Activated CD4-positive, alpha-beta T cell treated with anti-CD3 and anti-CD28 coated beads, Interleukin-2, amount 50 U/mL, for 24 hours (primary cell): ENCODE data around the gene CCL25.
"Not testable (repeated sequence)": the region's sequence is repeated elsewhere in the genome, so short reads cannot be mapped to it uniquely, and the experiment has no call there.

ENCODE experiments used
- DNase-seq, 2 donors: peaks; one replicate each; pipeline ENCODE4 v3.0.0-alpha.2; 2020; ENCODE audit warnings: low read depth in 1 of 2, low spot score in 1 of 2

Gene CCL25

GRCh38 chr19:8084152-8084551 is 31.6 kb downstream of the CCL25 start:
- DNase-seq = no peak

GRCh38 chr19:8085598-8086408 is 33.2 kb downstream of the CCL25 start:
- DNase-seq = no peak

DNA sequence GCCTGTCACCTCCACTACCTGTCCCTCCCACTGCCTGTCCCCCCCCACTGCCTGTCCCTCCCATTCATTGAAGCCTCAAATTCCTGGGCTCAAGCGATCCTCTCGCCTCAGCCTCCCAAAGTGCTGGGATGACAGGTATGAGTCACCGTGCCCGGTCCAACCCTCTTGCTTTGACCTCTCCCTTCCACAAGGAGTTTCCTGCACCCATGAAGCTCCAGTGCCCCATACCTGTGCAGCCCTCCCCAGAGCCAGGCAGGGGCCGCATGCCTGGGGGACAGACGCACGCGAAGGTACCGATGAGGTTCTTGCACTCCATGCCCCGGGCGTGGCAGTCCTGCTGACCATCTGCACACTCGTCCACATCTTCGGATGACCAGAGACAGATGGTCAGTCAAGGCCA is 34.3 kb downstream of the CCL25 start:
- DNase-seq = no peak

GRCh38 chr19:8087876-8088275 is 35.3 kb downstream of the CCL25 start:
- DNase-seq = no peak

DNA sequence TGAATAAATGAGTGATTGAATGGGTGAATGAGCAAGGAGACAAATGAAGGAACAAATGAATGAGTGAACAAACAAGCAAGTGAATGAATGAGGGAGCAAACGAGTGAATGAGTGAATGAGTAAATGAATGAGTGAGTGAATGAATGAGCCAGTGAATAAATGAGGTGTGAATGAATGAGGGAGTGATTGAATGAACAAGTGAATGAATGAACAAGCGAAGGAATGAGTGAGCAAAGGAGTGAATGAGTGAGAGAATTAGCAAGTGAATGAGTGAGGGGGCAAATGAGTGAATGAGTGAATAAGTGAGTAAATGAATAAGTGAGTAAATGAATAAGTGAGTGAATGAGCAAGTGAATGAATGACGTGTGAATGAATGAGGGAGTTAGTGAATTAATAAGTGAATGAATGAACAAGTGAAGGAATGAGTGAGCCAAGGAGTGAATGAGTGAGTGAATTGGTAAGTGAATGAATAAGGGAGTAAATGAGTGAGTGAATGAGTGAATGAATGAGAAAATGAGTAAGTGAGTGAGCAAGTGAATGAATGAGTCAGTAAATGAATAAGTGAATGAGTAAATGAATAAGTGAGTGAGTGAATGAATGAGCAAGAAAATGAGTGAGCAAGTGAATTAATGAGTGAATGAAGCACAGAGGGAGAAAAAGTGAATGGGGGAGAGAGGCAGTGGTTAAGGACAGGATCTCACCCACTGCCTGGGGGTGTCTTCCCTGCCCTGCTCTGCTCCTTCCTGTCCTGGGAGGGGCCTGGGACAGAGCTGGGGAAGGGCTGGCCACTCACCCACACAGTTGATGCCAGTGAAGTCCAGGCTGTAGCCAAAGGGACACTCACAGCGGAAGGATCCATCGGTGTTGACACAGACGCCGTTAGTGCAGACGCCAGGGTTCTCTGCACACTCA is 36.4 kb downstream of the CCL25 start:
- no peak for DNase-seq

DNA sequence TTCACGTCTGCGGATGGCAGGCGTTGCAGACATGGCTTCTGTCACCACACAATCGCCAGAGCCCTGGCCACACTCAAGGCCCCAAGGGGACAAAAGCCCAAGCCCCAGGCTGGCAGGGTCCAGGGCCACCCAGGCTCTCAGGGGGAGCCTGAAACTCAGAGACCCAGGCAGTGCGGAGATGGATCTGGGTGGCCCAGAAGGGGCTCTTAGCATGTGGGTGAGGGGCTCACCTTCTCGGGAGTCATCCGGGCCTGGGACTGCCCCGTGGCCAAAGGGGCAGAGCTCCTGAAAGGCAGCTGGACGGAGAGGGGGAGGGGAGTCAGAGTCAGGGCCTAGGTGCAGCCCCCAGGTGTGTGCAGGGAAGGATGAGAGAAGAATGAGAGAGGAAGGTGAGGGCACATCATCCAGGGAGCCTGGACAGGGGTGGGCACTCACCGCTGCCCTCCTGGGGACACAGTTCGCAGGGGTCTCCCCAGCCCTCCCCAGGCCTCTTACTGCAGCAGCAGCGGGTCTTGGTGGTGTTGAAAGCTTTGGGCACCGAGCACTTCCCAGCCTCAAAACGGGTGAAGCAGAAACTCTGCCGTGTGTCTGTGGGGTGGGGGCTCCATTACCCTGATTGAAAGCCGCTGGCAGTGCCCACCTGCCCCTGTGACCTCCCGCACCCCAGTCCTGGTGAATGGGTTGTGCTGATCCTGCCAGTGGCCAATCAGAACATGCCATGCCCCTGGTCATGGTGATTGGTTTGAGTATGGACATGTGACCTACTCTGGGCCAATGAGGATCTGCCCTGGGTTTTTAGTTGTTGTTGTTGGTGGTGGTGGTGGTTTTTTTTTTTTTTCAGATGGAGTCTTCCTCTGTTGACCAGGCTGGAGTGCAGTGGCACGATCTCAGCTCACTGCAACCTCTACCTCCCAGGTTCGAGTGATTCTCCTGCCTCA is 37.4 kb downstream of the CCL25 start:
- no peak for DNase-seq

- no peak for DNase-seq
Measured at GRCh38 chr19:8090950-8091349, 38.4 kb downstream of the CCL25 start.

DNA sequence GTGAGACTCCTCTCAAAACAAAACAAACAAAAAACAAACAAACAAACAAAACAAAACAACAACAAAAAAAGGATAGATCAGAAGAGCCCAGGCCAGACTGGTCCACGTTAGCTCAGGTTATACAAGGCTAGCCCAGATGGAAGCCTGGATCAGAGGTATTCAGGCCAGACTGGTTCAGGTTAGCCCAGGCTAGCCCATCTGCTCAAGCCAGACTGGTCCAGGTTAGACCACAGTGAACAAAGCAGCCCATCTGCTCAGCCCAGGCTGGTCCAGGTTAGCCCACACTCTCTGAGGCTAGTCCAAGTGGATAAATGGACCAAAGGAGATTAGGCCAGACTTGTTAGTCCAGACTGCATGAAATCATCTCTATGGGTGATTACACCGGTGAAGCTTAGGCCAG is 41.2 kb downstream of the CCL25 start:
- DNase-seq = no peak

GRCh38 chr19:8094336-8094735 is 41.8 kb downstream of the CCL25 start:
- no peak for DNase-seq

GRCh38 chr19:8095354-8095886 is 42.9 kb downstream of the CCL25 start:
- DNase-seq = no peak

GRCh38 chr19:8096071-8096470 is 43.5 kb downstream of the CCL25 start:
- no peak for DNase-seq

- DNase-seq = no peak
Measured at GRCh38 chr19:8097198-8097597, 44.6 kb downstream of the CCL25 start.

- no peak for DNase-seq
Measured at GRCh38 chr19:8097681-8098567, 45.4 kb downstream of the CCL25 start.

GRCh38 chr19:8101311-8101710 is 48.8 kb downstream of the CCL25 start:
- no peak for DNase-seq

DNA sequence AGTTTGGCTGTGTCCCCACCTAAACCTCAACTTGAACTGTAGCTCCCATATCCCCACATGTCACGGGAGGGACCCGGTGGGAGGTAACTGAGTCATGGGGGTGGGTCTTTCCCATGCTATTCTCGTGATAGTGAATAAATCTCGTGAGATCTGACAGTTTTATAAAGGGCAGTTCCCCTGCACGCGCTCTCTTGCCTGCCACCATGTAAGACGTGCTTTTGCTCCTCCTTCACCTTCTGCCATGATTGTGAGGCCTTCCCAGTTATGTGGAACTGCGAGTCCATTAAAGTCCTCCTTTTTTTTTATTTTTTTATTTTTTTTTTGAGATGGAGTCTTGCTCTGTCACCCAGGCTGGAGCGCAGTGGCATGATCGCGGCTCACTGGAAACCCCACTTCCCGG is 49.4 kb downstream of the CCL25 start:
- not testable (repeated sequence) for DNase-seq

GRCh38 chr19:8105471-8105870 is 52.9 kb downstream of the CCL25 start:
- no peak for DNase-seq

- DNase-seq = no peak
Measured at GRCh38 chr19:8107301-8107903, 54.8 kb downstream of the CCL25 start.

DNA sequence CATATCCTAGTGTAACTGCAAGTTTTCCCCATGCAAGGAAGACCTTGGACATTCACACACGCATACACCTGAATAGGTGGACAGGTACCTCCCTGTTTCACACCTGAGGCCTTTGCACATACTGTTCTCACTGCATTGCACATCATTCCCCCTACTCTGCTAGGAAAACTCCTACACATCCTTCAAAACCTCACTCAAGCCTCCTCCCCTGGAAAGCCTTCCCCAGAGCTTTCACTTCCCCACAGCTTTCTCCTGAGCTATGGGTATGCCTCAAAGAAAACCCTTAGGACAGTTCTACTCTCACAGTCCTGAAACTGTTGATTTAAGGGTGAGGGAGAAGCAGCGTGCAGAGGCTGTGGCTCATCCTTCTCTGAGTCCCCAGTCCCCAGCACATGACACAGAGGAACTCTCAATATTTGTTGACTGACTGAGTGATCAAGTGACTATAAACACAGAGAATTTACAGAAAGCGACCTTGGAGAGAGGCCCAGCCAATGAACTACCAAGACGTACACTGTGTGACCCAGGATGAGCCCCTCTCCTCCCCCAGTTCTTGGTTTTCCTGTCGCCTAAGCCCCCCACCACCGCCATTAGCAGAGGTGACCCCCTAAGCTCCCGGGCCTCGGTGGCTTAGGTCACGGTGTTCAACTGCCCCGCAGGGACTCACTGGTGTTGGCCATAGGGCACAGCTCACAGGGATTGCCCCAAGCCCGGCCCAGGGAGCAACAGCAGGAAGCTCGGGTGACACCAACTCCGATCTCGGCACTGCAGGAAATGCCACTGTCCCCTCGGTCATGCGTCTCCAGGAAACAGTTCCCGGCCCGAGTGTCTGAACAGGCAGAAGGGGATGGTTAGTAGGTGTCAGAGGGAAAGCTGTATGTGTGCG is 56.2 kb downstream of the CCL25 start:
- DNase-seq = no peak
